Measurements from ENCODE around the gene ALKBH4.
A peak's percentile ranks its signal among the peaks of the same experiment; 100 is the strongest.
"Not testable (repeated sequence)": the region's sequence is repeated elsewhere in the genome, so short reads cannot be mapped to it uniquely, and the experiment has no call there.

ALKBH4 gene

GRCh38 chr7:102413611-102414010 lies 51.1 kb downstream of the ALKBH4 start:
- no peak overlapping the region for H3K4me3 ChIP-seq (ENCODE audit: low read depth, low read length)
- TF ChIP-seq CTCF (IDR thresholded peaks at IDR 0.05; ENCODE audit: borderline replicate concordance, insufficient read depth, low read depth, low read length), result no peak

- no peak for TF ChIP-seq CTCF (IDR thresholded peaks at IDR 0.05; ENCODE audit: borderline replicate concordance, insufficient read depth, low read depth, low read length)
Measured at GRCh38 chr7:102413091-102413490, 51.6 kb downstream of the ALKBH4 start.

GRCh38 chr7:102412548-102412947 lies 52.1 kb downstream of the ALKBH4 start:
- TF ChIP-seq CTCF (IDR thresholded peaks at IDR 0.05; ENCODE audit: borderline replicate concordance, insufficient read depth, low read depth, low read length), result peak; percentile 44; the same call in 1 of the 2 replicates
- H3K4me3 ChIP-seq (ENCODE audit: low read depth, low read length), result no peak overlapping the region

More at GRCh38 chr7:102413091-102413490, 51.6 kb downstream of the ALKBH4 start:
- no peak overlapping the region for H3K4me3 ChIP-seq (ENCODE audit: low read depth, low read length)

- TF ChIP-seq CTCF (IDR thresholded peaks at IDR 0.05; ENCODE audit: borderline replicate concordance, insufficient read depth, low read depth, low read length), result no peak
- H3K4me3 ChIP-seq (ENCODE audit: low read depth, low read length), result no peak overlapping the region
Measured at GRCh38 chr7:102410918-102411317, 53.7 kb downstream of the ALKBH4 start.

GRCh38 chr7:102410123-102410522 lies 54.5 kb downstream of the ALKBH4 start:
- H3K4me3 ChIP-seq (ENCODE audit: low read depth, low read length), result no peak overlapping the region
- TF ChIP-seq CTCF (IDR thresholded peaks at IDR 0.05; ENCODE audit: borderline replicate concordance, insufficient read depth, low read depth, low read length), result no peak

GRCh38 chr7:102409340-102409739 lies 55.3 kb downstream of the ALKBH4 start:
- no peak for TF ChIP-seq CTCF (IDR thresholded peaks at IDR 0.05; ENCODE audit: borderline replicate concordance, insufficient read depth, low read depth, low read length)
- no peak overlapping the region for H3K4me3 ChIP-seq (ENCODE audit: low read depth, low read length)

- H3K4me3 ChIP-seq (ENCODE audit: low read depth, low read length), result not testable (repeated sequence)
Measured at GRCh38 chr7:102408530-102408929, 56.1 kb downstream of the ALKBH4 start.

- no peak overlapping the region for H3K4me3 ChIP-seq (ENCODE audit: low read depth, low read length)
- TF ChIP-seq CTCF (IDR thresholded peaks at IDR 0.05; ENCODE audit: borderline replicate concordance, insufficient read depth, low read depth, low read length), result no peak
Measured at GRCh38 chr7:102407910-102408309, 56.8 kb downstream of the ALKBH4 start.
